ENCODE data around the gene KRTAP10-7. TPM values are rescaled to one million over a fixed set of nuclear protein-coding genes. Genes with fewer than 3 reads are reported as not detected.
"Not testable (repeated sequence)": the region's sequence is repeated elsewhere in the genome, so short reads cannot be mapped to it uniquely, and the experiment has no call there.

The KRTAP10-7 gene
- polyA plus RNA-seq, 3 donors, result not detected

DNA sequence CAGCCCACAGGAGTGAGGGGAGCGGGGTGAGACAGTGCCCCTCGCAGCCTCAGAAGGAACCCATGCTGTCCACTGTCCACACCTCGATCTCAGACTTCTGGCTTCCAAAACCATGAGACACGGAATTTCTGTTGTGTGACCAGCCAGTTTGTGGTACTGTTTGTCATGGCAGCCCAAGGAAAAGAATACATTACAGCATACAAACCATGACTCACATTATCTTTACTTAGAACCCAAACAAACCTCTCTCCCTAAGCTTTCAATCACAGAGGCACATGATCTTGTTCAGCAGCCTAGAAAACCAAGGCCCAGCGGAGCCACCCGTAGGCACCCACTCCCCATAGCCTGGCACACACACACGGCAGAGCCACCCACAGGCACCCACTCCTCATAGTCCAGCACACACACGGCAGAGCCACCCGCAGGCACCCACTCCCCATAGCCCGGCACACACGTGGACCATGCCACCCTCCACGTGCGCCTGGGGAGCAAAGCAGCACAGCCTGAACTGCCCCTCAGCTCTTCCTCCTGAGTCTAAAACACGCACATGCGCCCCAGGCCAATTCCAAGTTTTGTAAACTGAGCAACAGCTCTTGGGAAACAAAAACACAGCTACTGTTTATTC lies 27.3 kb upstream of the KRTAP10-7 start:
- H3K4me1 ChIP-seq (ENCODE audit: control insufficient read depth in 1 of 2, insufficient read depth in 2 of 2, low read length in 2 of 2), result no peaks in the 10 kb centered on the region
- 88% methylated on average over 15 of the region's 15 CpGs for WGBS (ENCODE audit: insufficient coverage)
- no peaks in the 10 kb centered on the region for H3K36me3 ChIP-seq (replicated peaks in 1 of 2; ENCODE audit: control insufficient read depth in 1 of 2, insufficient read depth in 2 of 2, low read length in 2 of 2)
- H3K9ac ChIP-seq (ENCODE audit: insufficient read depth, low read length, poor library complexity, severe bottlenecking), result no peak overlapping the region
- no peak overlapping the region for H3K4me2 ChIP-seq (replicated peaks; ENCODE audit: extremely low read depth, low read length, poor library complexity, severe bottlenecking)
- H3K9me3 Mint-ChIP-seq, result peaks cover 14 to 44% (median 31%) of the 10 kb centered on the region in 7 donors
- H3K27ac ChIP-seq (ENCODE audit: low read depth in 1 of 2, low read length in 2 of 2), result no peak overlapping the region
- H3K36me3 Mint-ChIP-seq, result no peaks in the 10 kb centered on the region
- no peaks in the 10 kb centered on the region for H3K27me3 ChIP-seq (ENCODE audit: control insufficient read depth in 2 of 2, insufficient read depth in 2 of 2, low read length in 2 of 2)
- no peak overlapping the region for H2AFZ ChIP-seq (ENCODE audit: insufficient read depth, low read depth, low read length, poor library complexity, severe bottlenecking)
- H3K9me3 ChIP-seq (replicated peaks in 1 of 2; ENCODE audit: control insufficient read depth in 1 of 2, insufficient read depth in 1 of 2, low read length in 2 of 2), result peaks cover 5 to 31% of the 10 kb centered on the region in 2 donors
- no peak overlapping the region for H3K4me3 ChIP-seq (replicated peaks in 1 of 3; ENCODE audit: low read depth in 2 of 3, low read length in 3 of 3)
- no peak overlapping the region for H3K4me3 Mint-ChIP-seq
- no peaks in the 10 kb centered on the region for H3K79me2 ChIP-seq (ENCODE audit: insufficient read depth, low read length)
- H3K4me1 Mint-ChIP-seq, result no peaks in the 10 kb centered on the region
- DNase-seq, result no peak
- peak overlapping the region in 1 of 7 donors; percentile 66 for H3K27ac Mint-ChIP-seq
- TF ChIP-seq, protein P1, sequence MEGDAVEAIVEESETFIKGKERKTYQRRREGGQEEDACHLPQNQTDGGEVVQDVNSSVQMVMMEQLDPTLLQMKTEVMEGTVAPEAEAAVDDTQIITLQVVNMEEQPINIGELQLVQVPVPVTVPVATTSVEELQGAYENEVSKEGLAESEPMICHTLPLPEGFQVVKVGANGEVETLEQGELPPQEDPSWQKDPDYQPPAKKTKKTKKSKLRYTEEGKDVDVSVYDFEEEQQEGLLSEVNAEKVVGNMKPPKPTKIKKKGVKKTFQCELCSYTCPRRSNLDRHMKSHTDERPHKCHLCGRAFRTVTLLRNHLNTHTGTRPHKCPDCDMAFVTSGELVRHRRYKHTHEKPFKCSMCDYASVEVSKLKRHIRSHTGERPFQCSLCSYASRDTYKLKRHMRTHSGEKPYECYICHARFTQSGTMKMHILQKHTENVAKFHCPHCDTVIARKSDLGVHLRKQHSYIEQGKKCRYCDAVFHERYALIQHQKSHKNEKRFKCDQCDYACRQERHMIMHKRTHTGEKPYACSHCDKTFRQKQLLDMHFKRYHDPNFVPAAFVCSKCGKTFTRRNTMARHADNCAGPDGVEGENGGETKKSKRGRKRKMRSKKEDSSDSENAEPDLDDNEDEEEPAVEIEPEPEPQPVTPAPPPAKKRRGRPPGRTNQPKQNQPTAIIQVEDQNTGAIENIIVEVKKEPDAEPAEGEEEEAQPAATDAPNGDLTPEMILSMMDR (IDR thresholded peaks at IDR 0.05), result no peak
- peaks cover 6 to 19% (median 11%) of the 10 kb centered on the region in 3 donors for H3K27me3 Mint-ChIP-seq (ENCODE audit: low read depth in 3 of 3)
- H4K20me1 ChIP-seq (ENCODE audit: insufficient read depth, low read length), result no peaks in the 10 kb centered on the region
- intact Hi-C loops (cut with micrococcal nuclease), result no loop called here

DNA sequence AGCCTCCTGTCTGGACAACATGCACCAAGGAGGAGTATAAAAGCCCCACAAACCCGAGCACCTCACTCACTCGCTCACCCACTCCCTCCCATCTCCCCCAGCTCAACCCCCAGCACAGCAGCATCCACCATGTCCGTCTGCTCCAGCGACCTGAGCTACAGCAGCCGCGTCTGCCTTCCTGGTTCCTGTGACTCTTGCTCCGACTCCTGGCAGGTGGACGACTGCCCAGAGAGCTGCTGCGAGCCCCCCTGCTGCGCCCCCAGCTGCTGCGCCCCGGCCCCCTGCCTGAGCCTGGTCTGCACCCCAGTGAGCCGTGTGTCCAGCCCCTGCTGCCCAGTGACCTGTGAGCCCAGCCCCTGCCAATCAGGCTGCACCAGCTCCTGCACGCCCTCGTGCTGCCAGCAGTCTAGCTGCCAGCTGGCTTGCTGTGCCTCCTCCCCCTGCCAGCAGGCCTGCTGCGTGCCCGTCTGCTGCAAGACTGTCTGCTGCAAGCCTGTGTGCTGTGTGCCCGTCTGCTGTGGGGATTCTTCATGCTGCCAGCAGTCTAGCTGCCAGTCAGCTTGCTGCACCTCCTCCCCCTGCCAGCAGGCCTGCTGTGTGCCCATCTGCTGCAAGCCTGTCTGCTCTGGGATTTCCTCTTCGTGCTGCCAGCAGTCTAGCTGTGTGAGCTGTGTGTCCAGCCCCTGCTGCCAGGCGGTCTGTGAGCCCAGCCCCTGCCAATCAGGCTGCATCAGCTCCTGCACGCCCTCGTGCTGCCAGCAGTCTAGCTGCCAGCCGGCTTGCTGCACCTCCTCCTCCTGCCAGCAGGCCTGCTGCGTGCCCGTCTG lies 26.6 kb upstream of the KRTAP10-7 start, which contains the start of gene KRTAP10-4:
KRTAP10-4 (plus strand) TSS at position 100 of the 827 bp plus-strand sequence; CDS start at position 130, 30 bp downstream.
- intact Hi-C loops (cut with micrococcal nuclease); H3K27me3 ChIP-seq (ENCODE audit: control insufficient read depth in 2 of 2, insufficient read depth in 2 of 2, low read length in 2 of 2); H3K4me3 Mint-ChIP-seq; H3K36me3 Mint-ChIP-seq; H3K4me1 ChIP-seq (ENCODE audit: control insufficient read depth in 1 of 2, insufficient read depth in 2 of 2, low read length in 2 of 2); H4K20me1 ChIP-seq (ENCODE audit: insufficient read depth, low read length); H3K27ac ChIP-seq (ENCODE audit: low read depth in 1 of 2, low read length in 2 of 2); DNase-seq; H3K4me1 Mint-ChIP-seq; H2AFZ ChIP-seq (ENCODE audit: insufficient read depth, low read depth, low read length, poor library complexity, severe bottlenecking); H3K9ac ChIP-seq (ENCODE audit: insufficient read depth, low read length, poor library complexity, severe bottlenecking); H3K4me3 ChIP-seq (replicated peaks in 1 of 3; ENCODE audit: low read depth in 2 of 3, low read length in 3 of 3); H3K4me2 ChIP-seq (replicated peaks; ENCODE audit: extremely low read depth, low read length, poor library complexity, severe bottlenecking); H3K79me2 ChIP-seq (ENCODE audit: insufficient read depth, low read length); H3K36me3 ChIP-seq (replicated peaks in 1 of 2; ENCODE audit: control insufficient read depth in 1 of 2, insufficient read depth in 2 of 2, low read length in 2 of 2): not testable (repeated sequence)
- Mint-ChIP-seq H3K9me3 (peaks cover 14 to 49% (median 36%) of the 10 kb centered on the region in 7 donors), H3K27me3 (ENCODE audit: low read depth in 3 of 3) (peaks cover 6 to 19% (median 12%) of the 10 kb centered on the region in 3 donors), H3K27ac (peak within 1 kb of the TSS in 2 of 7 donors; percentile 44 to 66)
- 77% methylated on average over 18 of the region's 25 CpGs for WGBS (ENCODE audit: insufficient coverage)
- peaks cover 5 to 37% of the 10 kb centered on the region in 2 donors for H3K9me3 ChIP-seq (replicated peaks in 1 of 2; ENCODE audit: control insufficient read depth in 1 of 2, insufficient read depth in 1 of 2, low read length in 2 of 2)
